Hepatocyte (in vitro differentiated cells): ENCODE results near the gene ST8SIA5.

Source experiments
- CTCF ChIP-seq: fragments of 200-600 bp; sonication (generic); IDR thresholded peaks from 2 replicates; pipeline ENCODE4 v1.5.1; 2016; ENCODE audit warnings: antibody characterized with exemption, mild to moderate bottlenecking; ENCODE audit not compliant: poor library complexity
- EZH2 ChIP-seq: fragments of 200-600 bp; sonication (generic); IDR thresholded peaks from 2 replicates; pipeline ENCODE4 v1.6.1; 2016; ENCODE audit warnings: antibody characterized with exemption, mild to moderate bottlenecking, borderline replicate concordance
- EZH2phosphoT487 ChIP-seq: fragments of 200-600 bp; sonication (generic); IDR thresholded peaks from one replicate; pipeline ENCODE4 v1.6.1; 2018; ENCODE audit warnings: antibody characterized with exemption, mild to moderate bottlenecking, low read depth, moderate library complexity; ENCODE audit not compliant: unreplicated experiment, severe bottlenecking

DNA sequence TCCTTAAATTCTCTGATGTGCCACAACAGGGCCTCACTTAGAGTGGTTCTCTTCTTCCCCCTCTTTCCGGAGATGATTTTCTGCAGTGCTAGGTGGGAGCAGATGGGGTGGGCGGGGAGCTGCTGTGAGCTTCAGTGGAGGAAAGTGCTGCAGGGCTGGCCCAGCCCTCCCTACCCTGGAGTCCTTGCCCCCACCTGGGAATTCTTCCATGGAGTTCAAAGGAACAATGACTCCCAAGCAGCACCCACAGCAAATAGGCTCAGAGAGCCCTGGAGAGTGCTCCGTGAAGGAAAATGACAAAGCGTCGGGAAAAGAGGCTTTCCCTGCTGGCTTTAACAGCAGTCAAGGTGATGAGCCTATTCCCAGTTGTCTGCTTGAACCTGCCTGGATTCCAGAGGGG is 128.6 kb downstream of the ST8SIA5 start:
- no peak for TF ChIP-seq CTCF
- no peak for TF ChIP-seq EZH2phosphoT487
- TF ChIP-seq EZH2 = no peak
